SK-N-SH (cell line): ENCODE measurements around the gene CPEB4.

ENCODE experiments used
- POLR2AphosphoS5 ChIP-seq: IDR thresholded peaks from 2 replicates; pipeline ENCODE4 v1.6.1; 2012; ENCODE audit warnings: low read depth, low read length
- RFX5 ChIP-seq: IDR thresholded peaks from 2 replicates; pipeline ENCODE4 v1.6.1; 2012; ENCODE audit warnings: mild to moderate bottlenecking, improper control_type of control experiment, low read length
- TF ChIP-seq, protein P1 (sequence below): IDR thresholded peaks from 2 replicates; pipeline ENCODE4; 2012

DNA sequence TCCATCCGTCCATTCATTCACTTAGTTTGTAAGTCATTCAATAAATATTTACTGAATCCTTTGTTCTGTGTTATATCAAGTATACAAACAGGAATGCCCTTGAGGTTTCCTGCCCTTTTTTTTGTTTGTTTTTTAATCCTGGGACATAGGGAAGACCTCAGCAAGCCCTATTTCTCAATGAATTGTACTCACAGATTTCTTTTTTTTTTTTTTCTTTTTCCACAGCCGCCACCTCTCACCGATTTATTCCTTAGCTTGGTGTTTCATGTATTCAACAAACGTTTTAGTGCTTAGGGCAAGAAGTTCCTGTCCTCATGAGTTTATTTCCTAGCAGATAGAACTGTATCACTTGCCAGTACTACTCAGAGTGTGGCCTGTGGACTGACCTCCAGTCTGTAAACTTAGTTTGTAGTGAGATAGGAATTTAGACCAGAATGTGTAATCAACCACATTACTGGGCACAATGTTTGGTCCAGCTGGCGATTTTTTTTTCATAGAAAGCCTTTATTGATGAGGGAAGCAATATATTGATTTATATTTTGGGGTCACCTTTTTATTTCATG is 65.5 kb downstream of the CPEB4 start:
- TF ChIP-seq RFX5: no peak
- no peak for TF ChIP-seq POLR2AphosphoS5
- TF ChIP-seq, protein P1, sequence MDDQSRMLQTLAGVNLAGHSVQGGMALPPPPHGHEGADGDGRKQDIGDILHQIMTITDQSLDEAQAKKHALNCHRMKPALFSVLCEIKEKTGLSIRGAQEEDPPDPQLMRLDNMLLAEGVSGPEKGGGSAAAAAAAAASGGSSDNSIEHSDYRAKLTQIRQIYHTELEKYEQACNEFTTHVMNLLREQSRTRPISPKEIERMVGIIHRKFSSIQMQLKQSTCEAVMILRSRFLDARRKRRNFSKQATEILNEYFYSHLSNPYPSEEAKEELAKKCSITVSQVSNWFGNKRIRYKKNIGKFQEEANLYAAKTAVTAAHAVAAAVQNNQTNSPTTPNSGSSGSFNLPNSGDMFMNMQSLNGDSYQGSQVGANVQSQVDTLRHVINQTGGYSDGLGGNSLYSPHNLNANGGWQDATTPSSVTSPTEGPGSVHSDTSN: no peak
